CD4-positive, alpha-beta memory T cell (primary cell): ENCODE results near the gene SCN5A. TPM values are rescaled to one million over a fixed set of nuclear protein-coding genes. Genes with fewer than 3 reads are reported as not detected.

ENCODE experiments used
- CTCF ChIA-PET: fragments of 350-600 bp; sonication (Branson Sonifier 250); formaldehyde crosslinking; loops from one replicate; lab custom pipeline; 2021; ENCODE audit warnings: inconsistent platforms; ENCODE audit not compliant: partially characterized antibody; lab: Charles Lee
- POLR2A ChIA-PET: fragments of 350-600 bp; sonication (Branson Sonifier 250); formaldehyde crosslinking; loops from one replicate; lab custom pipeline; 2021; ENCODE audit not compliant: partially characterized antibody; lab: Charles Lee
- DNase-seq, 5 donors: peaks; one replicate each; pipeline versions ENCODE4 v3.0.0 to v3.0.0-alpha.2; 2020 to 2022; ENCODE audit warnings: mixed read lengths in 1 of 5
- H3K27ac ChIP-seq: one replicate; pipeline ENCODE4 v1.7.0; 2013; ENCODE audit warnings: low read depth, low read length
- H3K27me3 ChIP-seq: 2 replicates; pipeline ENCODE4 v1.7.0; 2013; ENCODE audit warnings: mild to moderate bottlenecking, low read length, moderate library complexity; ENCODE audit not compliant: insufficient read depth
- H3K36me3 ChIP-seq: 2 replicates; pipeline ENCODE4 v1.7.0; 2013; ENCODE audit warnings: mild to moderate bottlenecking, low read length, moderate library complexity; ENCODE audit not compliant: insufficient read depth
- H3K4me1 ChIP-seq: 2 replicates; pipeline ENCODE4 v1.7.0; 2013; ENCODE audit warnings: mild to moderate bottlenecking, low read length, moderate library complexity; ENCODE audit not compliant: insufficient read depth
- H3K4me3 ChIP-seq, 2 donors: one replicate each; pipeline ENCODE4 v1.7.0; 2013; ENCODE audit warnings: low read length in 2 of 2, mild to moderate bottlenecking in 1 of 2
- H3K9me3 ChIP-seq, 2 donors: one replicate each; pipeline ENCODE4 v1.7.0; 2013; ENCODE audit warnings: low read length in 2 of 2, control low read depth in 1 of 2; ENCODE audit not compliant: control insufficient read depth in 1 of 2
- H3K27ac Mint-ChIP-seq, 7 donors: one replicate each; pipeline ENCODE4 v1.8.0; 2020 to 2021; ENCODE audit warnings: mixed read lengths in 7 of 7, mild to moderate bottlenecking in 6 of 7, inconsistent platforms in 3 of 7, moderate library complexity in 3 of 7
- H3K27me3 Mint-ChIP-seq, 2 donors: one replicate each; pipeline ENCODE4 v1.8.0; 2020 to 2021; ENCODE audit warnings: mixed read lengths in 2 of 2
- H3K36me3 Mint-ChIP-seq, 2 donors: one replicate each; pipeline ENCODE4 v1.8.0; 2020 to 2021; ENCODE audit warnings: mixed read lengths in 2 of 2, inconsistent platforms in 1 of 2, mild to moderate bottlenecking in 1 of 2
- H3K4me1 Mint-ChIP-seq, 4 donors: one replicate each; pipeline ENCODE4 v1.8.0; 2020 to 2021; ENCODE audit warnings: mixed read lengths in 4 of 4, mild to moderate bottlenecking in 1 of 4
- H3K4me3 Mint-ChIP-seq, 8 donors: one replicate each; pipeline ENCODE4 v1.8.0; 2020 to 2021; ENCODE audit warnings: mixed read lengths in 8 of 8, mild to moderate bottlenecking in 7 of 8, moderate library complexity in 6 of 8, inconsistent platforms in 3 of 8
- H3K9me3 Mint-ChIP-seq, 8 donors: one replicate each; pipeline ENCODE4 v1.8.0; 2020 to 2021; ENCODE audit warnings: mixed read lengths in 8 of 8, mild to moderate bottlenecking in 5 of 8, inconsistent platforms in 3 of 8, moderate library complexity in 1 of 8
- intact Hi-C: fragments of 100-400 bp; cut with micrococcal nuclease; formaldehyde crosslinking; loops from one replicate; pipeline ENCODE4 v1.15.1; 2023
- polyA plus RNA-seq, 2 donors: library from polyadenylated mRNA; unstranded; fragments of 300-500 nt; fragmentation: Illumina TruSeq; gene quantifications; one replicate each; pipeline ENCODE4 v1.2.3, GENCODE V29; 2021
- total RNA-seq, 2 experiments: library from RNA; stranded (reverse); gene quantifications; one replicate each; pipeline ENCODE4 v1.2.3, GENCODE V29; 2021

The SCN5A gene
- total and polyA plus RNA-seq, 4 experiments from 2014 or later, result 0.12 to 0.47 TPM; not detected in 2

DNA sequence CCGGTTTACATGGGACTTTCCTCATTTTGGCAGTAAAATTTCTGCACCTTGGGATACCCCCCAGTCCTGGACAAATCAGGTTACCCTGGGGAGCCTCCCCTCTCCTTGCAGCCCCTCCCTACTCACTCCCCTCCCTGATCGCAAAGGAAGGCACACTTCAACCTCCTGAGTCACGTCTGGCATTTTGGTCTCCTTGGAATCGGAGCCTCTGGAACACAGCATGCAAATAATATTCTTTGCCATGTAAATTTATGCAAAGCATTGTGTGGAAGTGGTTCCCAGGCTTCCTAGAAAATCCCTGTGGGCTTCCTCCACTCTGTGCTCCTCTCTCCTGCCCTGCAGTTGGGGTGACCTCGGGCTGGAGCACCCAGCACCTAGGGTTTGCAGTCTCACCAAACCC lies 11.6 kb downstream of the SCN5A start:
- no peak for DNase-seq
- CTCF ChIA-PET, result no interaction called here
- H3K4me3 Mint-ChIP-seq, result no peak overlapping the region

DNA sequence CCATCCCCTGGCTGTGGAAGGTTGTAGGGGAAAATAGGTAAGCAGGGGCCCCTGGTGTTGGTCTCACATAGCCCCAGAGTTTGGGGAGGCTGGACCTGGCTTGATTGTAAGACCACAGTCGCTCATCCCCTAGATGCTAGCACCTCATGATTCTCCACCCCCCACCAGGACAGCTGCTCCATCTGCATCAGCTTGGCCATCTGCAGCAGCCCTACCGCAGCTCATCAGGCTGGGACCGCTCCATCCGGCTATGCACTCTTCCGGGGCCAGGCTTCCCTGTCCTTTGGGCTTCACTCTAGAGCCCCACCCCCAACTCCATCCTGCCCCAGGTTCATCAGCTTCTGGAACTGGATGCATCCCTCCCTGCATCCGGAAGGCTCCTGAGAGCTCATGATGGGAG lies 12.6 kb downstream of the SCN5A start:
- Histone ChIP-seq H3K4me3 (no peak overlapping the region), H3K27me3 (no peaks in the 10 kb centered on the region), H3K4me1 (no peaks in the 10 kb centered on the region), H3K36me3 (no peaks in the 10 kb centered on the region), H3K9me3 (no peaks in the 10 kb centered on the region), H3K27ac (no peak overlapping the region)
- Mint-ChIP-seq H3K27ac (no peak overlapping the region), H3K4me3 (no peak overlapping the region), H3K27me3 (peaks cover 0 to 4% of the 10 kb centered on the region in 2 donors), H3K4me1 (peaks cover 0 to 6% (median under 1%) of the 10 kb centered on the region in 4 donors), H3K9me3 (no peaks in the 10 kb centered on the region), H3K36me3 (no peaks in the 10 kb centered on the region)
- ChIA-PET CTCF (interaction anchor here (0.7 to 1.0 kb wide), 2 partner anchors 10 to 105 kb away, joined by 3 read pairs; no protein-coding TSS in a partner anchor), POLR2A (no interaction called here)
- intact Hi-C loops, result no loop called here
- DNase-seq, result no peak

More for the DNA sequence above, 11.6 kb downstream of the SCN5A start:
- no peaks in the 10 kb centered on the region for H3K9me3 Mint-ChIP-seq
- Histone ChIP-seq H3K27me3 (no peaks in the 10 kb centered on the region), H3K9me3 (no peaks in the 10 kb centered on the region), H3K4me3 (no peak overlapping the region), H3K27ac (no peak overlapping the region), H3K4me1 (no peaks in the 10 kb centered on the region), H3K36me3 (no peaks in the 10 kb centered on the region)
- peak overlapping the region in 1 of 7 donors; percentile 13 for H3K27ac Mint-ChIP-seq
- peaks cover 4% of the 10 kb centered on the region in 2 donors for H3K27me3 Mint-ChIP-seq
- POLR2A ChIA-PET, result no interaction called here
- H3K36me3 Mint-ChIP-seq, result no peaks in the 10 kb centered on the region
- intact Hi-C loops, result no loop called here
- peaks cover 0 to 6% (median under 1%) of the 10 kb centered on the region in 4 donors for H3K4me1 Mint-ChIP-seq

DNA sequence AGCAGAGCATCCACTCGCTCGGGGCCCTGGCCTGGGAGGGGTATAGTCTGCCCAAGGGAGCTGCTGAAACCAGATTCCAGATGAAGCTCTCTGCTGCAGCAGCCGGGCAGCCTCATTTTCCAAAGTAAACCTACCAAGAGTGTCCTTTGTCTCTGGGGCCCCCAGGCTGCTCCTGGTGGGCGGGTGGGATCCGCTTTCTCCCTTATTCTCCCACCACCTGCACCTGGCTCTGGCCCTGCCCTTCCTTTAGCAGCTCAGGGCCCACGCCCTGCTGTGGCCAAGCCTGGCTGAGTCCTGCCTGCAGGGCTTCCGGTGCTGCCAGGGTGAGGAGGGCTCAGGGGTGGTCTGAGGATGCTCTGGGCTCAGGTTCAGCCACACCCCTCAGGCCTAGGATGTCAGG lies 13.0 kb downstream of the SCN5A start:
- Mint-ChIP-seq H3K36me3 (no peaks in the 10 kb centered on the region), H3K9me3 (no peaks in the 10 kb centered on the region), H3K27me3 (peaks cover 0 to 4% of the 10 kb centered on the region in 2 donors), H3K27ac (no peak overlapping the region), H3K4me3 (no peak overlapping the region), H3K4me1 (peaks cover 0 to 6% (median under 1%) of the 10 kb centered on the region in 4 donors)
- H3K9me3 ChIP-seq, result no peaks in the 10 kb centered on the region
- no peak overlapping the region for H3K4me3 ChIP-seq
- no peak overlapping the region for H3K27ac ChIP-seq
- ChIA-PET CTCF (interaction anchor here (0.7 to 1.0 kb wide), 2 partner anchors 10 to 105 kb away, joined by 3 read pairs; no protein-coding TSS in a partner anchor), POLR2A (no interaction called here)
- H3K4me1 ChIP-seq, result no peaks in the 10 kb centered on the region
- no peaks in the 10 kb centered on the region for H3K27me3 ChIP-seq
- DNase-seq, result no peak
- H3K36me3 ChIP-seq, result no peaks in the 10 kb centered on the region
- intact Hi-C loops, result no loop called here

DNA sequence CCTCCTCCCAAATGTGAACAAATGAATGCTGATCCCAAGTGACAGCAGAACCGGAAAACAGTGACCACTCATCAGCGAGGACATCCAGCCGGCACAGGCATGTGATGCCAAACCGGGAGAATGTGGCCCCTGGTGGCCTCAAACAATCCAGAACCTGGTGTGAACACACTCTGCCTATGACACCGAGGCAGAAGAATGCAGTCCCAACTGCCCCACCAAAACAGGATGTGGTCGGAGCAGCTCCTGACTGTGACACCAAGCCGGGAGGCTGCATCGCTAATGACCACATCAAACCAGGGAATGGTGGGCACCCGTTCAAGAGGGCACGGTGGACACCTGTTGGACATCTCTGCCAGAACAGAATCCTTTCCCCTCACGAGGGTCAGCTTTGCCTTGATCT lies 15.4 kb downstream of the SCN5A start:
- ChIA-PET CTCF (interaction anchor here (2.6 kb wide), 1 partner anchor 18 kb away, joined by 12 read pairs; no protein-coding TSS in a partner anchor), POLR2A (no interaction called here)
- Mint-ChIP-seq H3K27me3 (peaks cover 0 to 4% of the 10 kb centered on the region in 2 donors), H3K4me1 (peaks cover 0 to 6% (median under 1%) of the 10 kb centered on the region in 4 donors), H3K36me3 (no peaks in the 10 kb centered on the region), H3K4me3 (no peak overlapping the region), H3K9me3 (no peaks in the 10 kb centered on the region), H3K27ac (peak overlapping the region in 2 of 7 donors; percentile 9 to 35)
- DNase-seq, result no peak
- intact Hi-C loops, result no loop called here
- H3K27ac ChIP-seq, result no peak overlapping the region
- no peaks in the 10 kb centered on the region for H3K36me3 ChIP-seq
- H3K9me3 ChIP-seq, result no peaks in the 10 kb centered on the region
- H3K27me3 ChIP-seq, result no peaks in the 10 kb centered on the region
- H3K4me3 ChIP-seq, result no peak overlapping the region
- H3K4me1 ChIP-seq, result no peaks in the 10 kb centered on the region

DNA sequence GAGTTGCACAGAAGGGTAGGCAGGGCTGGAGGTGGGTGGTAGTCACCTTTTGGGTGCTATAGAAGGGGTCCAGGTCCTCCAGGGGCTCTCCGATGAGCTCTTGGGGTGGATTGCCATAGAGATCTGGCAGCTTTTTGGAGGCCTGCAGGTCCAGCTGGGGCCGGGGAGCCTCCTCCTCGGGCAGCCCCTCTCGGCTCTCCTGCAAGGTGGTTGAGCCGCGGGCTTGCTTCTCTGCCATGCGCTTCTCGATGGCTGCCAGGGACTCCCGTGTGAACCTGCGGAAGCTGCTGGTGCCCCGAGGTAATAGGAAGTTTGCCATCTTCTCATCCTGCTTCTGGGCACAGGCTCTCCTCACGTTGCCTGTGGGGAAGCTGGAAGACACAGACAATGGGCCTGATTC lies 16.5 kb downstream of the SCN5A start:
- ChIA-PET POLR2A (no interaction called here), CTCF (interaction anchor here (2.6 kb wide), 1 partner anchor 14 kb away, joined by 5 read pairs; no protein-coding TSS in a partner anchor)
- Mint-ChIP-seq H3K4me3 (no peak overlapping the region), H3K4me1 (peaks cover 0 to 6% (median under 1%) of the 10 kb centered on the region in 4 donors), H3K27ac (no peak overlapping the region), H3K36me3 (no peaks in the 10 kb centered on the region), H3K27me3 (peaks cover 0 to 4% of the 10 kb centered on the region in 2 donors), H3K9me3 (no peaks in the 10 kb centered on the region)
- H3K36me3 ChIP-seq, result no peaks in the 10 kb centered on the region
- DNase-seq, result no peak
- no peak overlapping the region for H3K27ac ChIP-seq
- no peaks in the 10 kb centered on the region for H3K9me3 ChIP-seq
- no peak overlapping the region for H3K4me3 ChIP-seq
- H3K27me3 ChIP-seq, result no peaks in the 10 kb centered on the region
- no peaks in the 10 kb centered on the region for H3K4me1 ChIP-seq
- intact Hi-C loops, result no loop called here

DNA sequence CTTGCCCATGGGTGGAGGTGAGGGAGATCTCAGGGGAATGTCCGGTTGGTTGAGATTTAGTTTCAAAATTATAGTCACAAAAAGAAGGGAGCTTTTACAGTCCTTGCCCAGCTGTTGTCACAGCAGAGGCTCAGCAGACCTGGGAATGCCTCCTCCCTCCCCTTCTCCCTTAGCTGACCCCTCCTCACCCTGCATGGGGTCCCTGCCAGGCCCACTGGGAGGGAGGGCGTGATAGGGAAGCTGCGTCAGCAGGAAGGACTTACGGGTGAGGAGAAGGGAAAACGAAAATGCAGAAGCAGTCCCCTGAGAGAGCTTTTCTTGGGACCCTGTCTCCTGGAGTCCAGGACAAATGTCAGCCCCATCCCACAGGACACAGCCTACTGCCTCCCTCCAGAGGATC lies 18.9 kb downstream of the SCN5A start:
- intact Hi-C loops, result no loop called here
- Mint-ChIP-seq H3K36me3 (no peaks in the 10 kb centered on the region), H3K27ac (no peak overlapping the region)

DNA sequence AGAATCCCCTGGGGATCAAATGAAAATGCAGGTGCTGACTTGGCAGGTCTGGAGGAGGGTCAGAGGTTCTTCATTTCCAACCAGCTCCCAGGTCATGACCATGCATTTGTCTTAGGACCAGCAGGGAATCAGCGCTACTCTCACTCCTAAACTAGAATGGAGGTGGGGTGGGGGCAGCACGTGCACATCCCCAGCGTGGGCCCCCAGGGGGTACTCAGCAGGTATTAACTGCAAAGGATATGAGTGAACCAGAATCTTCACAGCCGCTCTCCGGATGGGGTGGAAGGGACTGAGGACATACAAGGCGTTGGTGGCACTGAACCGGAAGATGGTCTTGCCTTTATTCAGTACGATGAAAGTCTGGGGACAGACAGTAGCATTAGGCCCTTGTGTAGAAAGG lies 19.4 kb downstream of the SCN5A start:
- no peaks in the 10 kb centered on the region for H3K36me3 Mint-ChIP-seq
- H3K27ac Mint-ChIP-seq, result no peak overlapping the region

More for the DNA sequence above, 18.9 kb downstream of the SCN5A start:
- POLR2A ChIA-PET, result no interaction called here
- CTCF ChIA-PET, result interaction anchor here (1.3 to 3.4 kb wide), 2 partner anchors 24 to 110 kb away, joined by 3 to 10 read pairs; no protein-coding TSS in a partner anchor
- no peaks in the 10 kb centered on the region for H3K27me3 ChIP-seq
- no peak for DNase-seq
- no peaks in the 10 kb centered on the region for H3K9me3 Mint-ChIP-seq
- no peaks in the 10 kb centered on the region for H3K27me3 Mint-ChIP-seq
- H3K4me3 ChIP-seq, result no peak overlapping the region
- H3K9me3 ChIP-seq, result no peaks in the 10 kb centered on the region
- H3K27ac ChIP-seq, result no peak overlapping the region
- peaks cover 0 to 6% (median under 1%) of the 10 kb centered on the region in 4 donors for H3K4me1 Mint-ChIP-seq
- H3K36me3 ChIP-seq, result no peaks in the 10 kb centered on the region
- no peak overlapping the region for H3K4me3 Mint-ChIP-seq
- no peaks in the 10 kb centered on the region for H3K4me1 ChIP-seq

More for the DNA sequence above, 19.4 kb downstream of the SCN5A start:
- H3K9me3 Mint-ChIP-seq, result no peaks in the 10 kb centered on the region
- no peaks in the 10 kb centered on the region for H3K27me3 ChIP-seq
- no peak overlapping the region for H3K4me3 Mint-ChIP-seq
- H3K27me3 Mint-ChIP-seq, result no peaks in the 10 kb centered on the region
- no peak overlapping the region for H3K4me3 ChIP-seq
- H3K9me3 ChIP-seq, result no peaks in the 10 kb centered on the region
- POLR2A ChIA-PET, result no interaction called here
- no peak for DNase-seq
- H3K4me1 ChIP-seq, result no peaks in the 10 kb centered on the region
- H3K27ac ChIP-seq, result no peak overlapping the region
- H3K4me1 Mint-ChIP-seq, result peaks cover 0 to 6% (median under 1%) of the 10 kb centered on the region in 4 donors
- H3K36me3 ChIP-seq, result no peaks in the 10 kb centered on the region
- CTCF ChIA-PET, result interaction anchor here (3.4 kb wide), 1 partner anchor 109 kb away, joined by 10 read pairs; no protein-coding TSS in a partner anchor
- intact Hi-C loops, result no loop called here
